Right renal cortex interstitium (tissue), 3 donors: ENCODE measurements around the gene YY1. TPM values are rescaled to one million over a fixed set of nuclear protein-coding genes. Genes with fewer than 3 reads are reported as not detected.
A peak's percentile ranks its signal among the peaks of the same experiment; 100 is the strongest.
"Not testable (repeated sequence)": the region's sequence is repeated elsewhere in the genome, so short reads cannot be mapped to it uniquely, and the experiment has no call there.

Source experiments
- DNase-seq, 3 donors: peaks; one replicate each; pipeline ENCODE4 v3.0.0-alpha.2; 2013; ENCODE audit warnings: low read depth in 3 of 3, low spot score in 2 of 3
- polyA plus RNA-seq, 3 donors: library from polyadenylated mRNA; unstranded; fragments of 120-200 nt; gene quantifications; one replicate each; pipeline ENCODE4 v1.2.1, GENCODE V29; 2013; ENCODE audit not compliant: insufficient read length in 3 of 3

The YY1 gene
- polyA plus RNA-seq, 3 donors = 146 to 151 (median 146) TPM

DNA sequence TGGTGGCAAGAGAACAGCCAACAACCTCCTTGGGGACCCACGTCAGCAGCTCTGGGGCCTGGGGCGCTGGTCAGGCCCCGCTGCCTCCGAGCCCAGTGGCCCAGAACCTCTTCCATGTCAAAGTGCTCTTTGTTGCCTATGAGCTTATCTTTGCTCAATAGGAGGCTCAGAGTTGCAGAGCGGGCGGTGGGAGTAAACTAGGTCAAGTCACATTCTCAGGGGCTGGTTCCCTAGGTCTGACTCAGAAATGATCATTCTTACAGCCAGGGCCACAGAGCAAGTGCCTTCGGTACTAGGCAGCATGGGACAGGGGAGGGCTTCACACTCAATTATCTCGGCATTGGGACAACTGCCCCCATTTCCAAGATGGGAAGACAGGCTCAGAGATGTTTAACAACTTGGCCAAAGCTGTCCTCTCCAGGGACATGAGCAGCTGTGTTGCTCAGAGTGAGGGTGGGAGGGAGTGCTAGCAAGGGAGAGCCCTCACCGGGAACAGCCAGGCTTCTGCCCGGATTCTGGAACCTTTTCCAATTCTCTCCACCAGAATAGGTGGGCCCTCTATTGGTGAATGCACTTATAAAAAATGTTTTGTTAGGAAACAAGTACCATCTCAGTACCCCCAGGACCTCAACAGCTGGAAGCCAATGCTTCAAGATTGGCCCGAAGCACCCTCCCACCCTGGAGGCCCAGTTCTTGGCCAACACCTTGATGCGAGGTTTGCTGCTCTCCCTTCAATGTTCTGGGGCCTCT is 55.4 kb downstream of the YY1 start:
- no peak for DNase-seq

DNA sequence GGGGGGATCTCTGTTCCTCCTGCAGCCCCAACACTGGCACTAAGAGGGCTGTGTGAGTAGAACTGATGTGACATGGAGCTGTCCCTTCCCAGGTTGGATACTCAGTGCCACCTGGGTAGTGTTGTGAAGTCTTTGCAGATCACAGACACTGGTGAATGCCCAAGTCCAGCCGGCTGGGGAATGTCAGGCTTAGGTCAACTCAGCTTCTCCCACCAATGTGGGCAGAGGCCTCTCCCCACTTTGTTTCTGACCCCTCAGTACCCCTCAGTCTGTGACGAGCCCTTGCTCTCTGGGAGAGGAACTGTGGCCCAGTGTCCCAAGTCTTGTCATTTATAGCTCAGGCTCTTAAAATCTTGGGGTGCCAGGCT is 56.0 kb downstream of the YY1 start:
- no peak for DNase-seq

DNA sequence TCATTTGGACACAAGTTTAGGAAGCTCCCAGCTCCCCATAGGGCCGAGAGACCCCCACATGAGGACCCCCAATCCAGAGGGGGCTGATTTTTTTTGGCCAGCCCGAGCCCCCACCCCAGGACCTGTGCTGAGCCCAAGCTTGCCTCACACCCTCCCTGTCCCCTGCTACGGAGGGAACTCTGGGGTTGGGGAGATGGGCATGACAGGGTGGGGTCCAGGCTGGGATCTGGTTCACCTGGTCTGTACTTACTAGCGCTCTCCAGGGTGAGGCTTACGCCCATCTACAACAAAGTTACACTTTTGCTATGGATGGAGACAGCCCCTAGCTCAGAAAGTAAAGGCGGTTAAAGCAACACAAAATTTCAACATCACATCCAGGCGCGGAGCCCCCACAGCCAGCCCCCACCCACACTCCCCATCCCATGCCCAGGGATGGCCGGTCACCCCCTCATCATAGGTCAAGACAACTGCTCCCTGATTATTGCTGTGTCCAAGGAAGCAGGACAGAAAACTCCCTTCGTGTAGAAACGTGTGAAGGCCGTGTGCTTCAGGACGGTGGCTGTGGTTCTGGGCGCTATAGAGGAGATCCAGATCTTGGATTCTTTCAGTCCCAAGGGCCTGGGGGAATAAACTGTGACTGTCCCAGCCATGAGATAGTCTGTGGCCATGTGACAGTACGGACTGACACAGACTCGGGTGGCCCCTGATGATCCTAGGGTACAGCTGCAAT is 56.6 kb downstream of the YY1 start:
- DNase-seq = no peak

DNA sequence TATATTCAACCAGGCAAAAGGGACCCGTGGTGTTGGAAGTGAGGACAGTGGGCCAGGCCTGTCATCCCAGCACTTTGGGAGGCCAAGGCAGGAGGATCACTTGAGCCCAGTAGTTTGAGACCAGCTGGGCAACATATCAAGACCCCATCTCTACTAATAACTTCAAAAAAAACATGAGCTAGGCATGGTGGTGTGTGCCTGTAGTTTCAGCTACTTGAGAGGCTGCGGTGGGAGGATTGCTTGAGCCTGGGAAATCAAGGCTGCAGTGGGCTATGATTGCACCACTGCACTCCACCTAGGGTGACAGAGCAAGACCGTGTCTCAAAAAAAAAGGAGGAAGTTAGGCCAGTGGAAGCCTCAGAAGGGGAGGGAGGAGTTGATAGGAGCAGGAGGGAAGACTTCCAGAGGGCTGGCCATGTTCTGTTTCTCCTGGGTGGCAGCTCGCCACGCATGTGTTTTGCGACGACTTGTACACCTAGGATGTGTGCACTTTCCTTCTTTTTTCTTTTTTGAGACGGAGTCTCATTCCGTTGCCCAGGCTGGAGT is 57.2 kb downstream of the YY1 start:
- no peak for DNase-seq

DNA sequence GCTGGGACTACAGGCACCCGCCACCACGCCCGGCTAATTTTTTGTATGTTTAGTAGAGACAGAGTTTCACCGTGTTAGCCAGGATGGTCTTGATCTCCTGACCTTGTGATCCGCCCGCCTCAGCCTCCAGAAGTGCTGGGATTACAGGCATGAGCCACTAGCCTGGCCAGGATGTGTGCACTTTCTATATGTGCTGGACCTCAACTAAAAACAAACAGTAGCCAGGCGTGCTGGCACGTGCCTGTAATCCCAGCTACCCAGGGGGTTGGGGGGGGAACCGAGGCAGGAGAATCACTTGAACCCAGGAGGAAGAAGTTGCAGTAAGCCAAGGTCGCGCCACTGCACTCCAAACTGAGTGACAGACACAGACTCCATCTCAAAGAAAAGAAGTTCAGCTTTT is 57.8 kb downstream of the YY1 start:
- not testable (repeated sequence) for DNase-seq

DNA sequence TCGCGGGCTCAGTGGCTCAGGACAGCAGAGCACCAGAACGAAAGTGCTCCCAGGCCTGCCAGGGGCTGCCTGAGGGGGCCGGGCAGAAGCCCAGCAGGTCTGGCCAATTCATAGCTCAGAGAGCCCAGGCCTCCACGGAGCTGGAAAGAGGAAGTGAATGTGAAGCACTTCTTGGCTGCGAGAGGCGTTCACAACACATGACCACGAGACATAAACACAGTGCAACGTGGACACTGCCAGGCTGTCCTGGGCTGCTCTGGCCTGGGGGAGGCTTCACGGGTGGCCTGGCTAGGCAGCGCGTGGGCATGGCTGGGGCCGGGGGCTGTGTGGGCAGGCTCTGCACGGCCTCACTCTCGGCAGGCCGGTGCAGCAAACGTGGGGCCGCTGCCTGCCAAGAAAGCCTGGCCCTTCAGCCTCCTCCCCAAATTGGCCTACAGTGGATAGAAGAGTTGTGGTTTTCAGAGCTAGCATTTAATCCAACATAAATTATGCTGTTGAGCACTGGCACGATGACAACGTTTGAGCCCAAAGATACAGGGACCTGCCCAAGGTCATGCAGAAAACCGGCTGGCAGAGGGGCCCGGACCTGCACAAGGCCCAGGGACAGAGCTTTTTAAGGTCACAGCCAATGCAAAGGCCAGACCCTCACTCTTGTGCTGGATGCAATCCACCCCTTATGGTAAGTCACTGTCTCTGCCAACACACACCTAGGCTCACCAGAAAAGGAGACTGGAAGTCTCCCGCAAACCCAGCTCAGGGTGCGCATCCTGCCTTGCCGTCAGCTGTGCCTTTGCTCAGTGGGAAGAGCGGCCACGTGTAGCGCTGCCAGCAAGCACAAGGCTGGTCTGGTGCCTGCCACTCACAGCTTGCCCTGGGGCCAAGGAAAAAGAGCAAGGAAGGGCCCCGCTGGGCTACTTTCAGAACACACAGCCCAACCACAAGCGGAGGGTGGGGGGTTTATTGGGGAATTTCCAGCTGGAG is 58.7 kb downstream of the YY1 start:
- DNase-seq = no peak

DNA sequence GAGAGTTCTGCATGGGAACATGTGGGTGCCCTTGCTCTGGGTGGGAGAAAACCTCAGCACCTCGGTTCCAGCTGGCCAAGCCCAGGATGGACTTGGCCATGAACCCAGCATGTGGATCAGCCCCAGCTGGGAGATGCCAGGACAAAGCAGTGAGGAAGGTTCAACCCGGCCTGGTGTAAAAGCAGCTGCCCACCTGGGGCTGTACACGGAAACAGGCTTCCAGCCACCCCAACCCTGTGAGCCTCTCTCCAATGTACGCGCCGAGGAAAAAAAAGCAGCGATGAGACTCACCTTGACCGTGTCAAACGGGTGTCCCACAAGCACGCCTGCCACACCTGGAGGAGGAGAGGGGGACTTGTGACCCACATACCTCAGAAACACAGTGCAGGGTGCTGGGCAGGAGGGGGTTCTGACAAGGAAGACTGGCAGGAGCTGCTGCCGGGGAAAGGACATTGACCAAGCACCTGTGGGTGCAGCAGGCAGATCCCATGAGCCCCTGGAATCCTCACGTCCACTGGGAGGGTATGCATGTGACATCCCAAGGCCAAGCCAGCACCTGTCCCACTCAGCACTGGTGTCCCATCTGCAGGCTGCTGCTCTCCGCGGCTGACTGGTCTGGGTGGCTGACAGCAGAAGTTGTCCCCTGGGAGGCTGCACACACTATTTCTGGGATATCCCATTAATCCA is 59.8 kb downstream of the YY1 start:
- no peak for DNase-seq

DNA sequence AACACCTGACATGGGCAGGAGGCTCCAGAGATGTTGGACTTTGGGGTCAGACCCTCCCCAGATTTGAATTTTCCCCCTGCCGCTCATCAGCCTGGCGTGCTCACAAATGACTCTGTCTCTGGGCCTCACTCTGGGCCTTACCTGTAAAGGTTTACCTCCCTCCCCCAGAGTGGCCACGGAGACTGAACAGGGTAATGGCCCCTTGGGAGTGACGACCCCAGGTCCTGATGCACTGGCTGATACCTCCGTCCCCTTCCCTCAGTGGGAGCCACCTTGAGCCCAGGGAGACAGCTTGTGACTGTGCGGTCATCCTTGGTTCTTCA is 60.3 kb downstream of the YY1 start:
- DNase-seq = no peak

DNA sequence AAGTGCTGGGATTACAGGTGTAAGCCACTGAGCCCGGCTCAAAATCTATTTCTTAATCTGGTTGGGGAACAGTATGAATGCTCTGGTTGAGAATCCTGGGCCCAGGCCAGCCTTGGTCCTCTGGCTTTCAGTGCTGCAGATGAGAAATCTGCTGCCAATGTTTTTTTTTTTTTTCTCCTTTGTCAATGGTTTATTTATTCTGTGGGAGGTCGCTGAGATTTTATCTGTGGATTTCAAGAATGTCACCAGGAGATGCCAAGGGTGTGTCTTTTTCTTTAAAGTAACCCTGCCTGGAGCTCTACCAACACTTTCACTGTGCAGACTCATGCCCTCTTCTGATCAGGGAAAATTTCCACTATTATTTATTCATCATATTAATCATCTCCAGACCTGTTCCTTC is 63.7 kb downstream of the YY1 start:
- DNase-seq = no peak

DNA sequence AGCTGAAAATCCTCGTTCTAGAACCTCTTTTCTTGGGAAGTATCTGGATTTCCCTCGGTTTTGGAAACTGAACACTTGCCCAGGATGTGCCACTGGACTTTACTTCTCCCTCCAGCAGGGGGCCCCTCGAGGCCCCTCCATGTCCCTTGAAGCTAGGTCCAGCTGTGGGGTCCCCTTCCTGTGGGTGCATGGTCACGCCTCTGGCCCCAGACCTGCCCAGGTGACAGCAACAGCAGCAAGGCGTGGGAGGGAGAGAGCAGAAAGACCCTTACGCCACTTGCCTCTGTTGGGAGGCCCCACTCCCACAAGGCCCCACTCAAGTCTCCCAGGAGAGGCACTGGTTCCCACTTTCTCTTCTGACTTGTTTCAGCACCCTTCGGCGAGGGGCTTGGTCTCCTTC is 64.2 kb downstream of the YY1 start:
- no peak for DNase-seq

DNA sequence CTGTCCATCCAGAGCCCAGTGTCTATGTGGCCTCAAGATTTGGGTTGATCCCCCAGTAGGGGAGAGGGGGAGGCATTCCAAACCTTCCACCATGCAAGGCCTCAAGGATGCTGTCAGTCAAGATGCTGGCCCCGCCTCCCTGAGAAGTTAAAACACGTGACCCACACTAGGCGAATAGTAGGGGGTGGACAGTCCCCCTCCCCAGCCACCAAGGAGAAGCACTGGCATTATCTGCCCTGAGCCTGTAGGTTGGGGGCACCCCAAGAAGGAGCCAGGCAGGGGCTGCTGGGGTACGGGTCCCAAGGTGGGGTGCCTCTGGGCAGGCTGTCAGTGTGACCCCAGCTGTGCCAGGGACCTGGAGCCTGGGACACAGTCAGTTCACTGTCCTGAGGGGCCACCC is 65.0 kb downstream of the YY1 start:
- DNase-seq = no peak

DNA sequence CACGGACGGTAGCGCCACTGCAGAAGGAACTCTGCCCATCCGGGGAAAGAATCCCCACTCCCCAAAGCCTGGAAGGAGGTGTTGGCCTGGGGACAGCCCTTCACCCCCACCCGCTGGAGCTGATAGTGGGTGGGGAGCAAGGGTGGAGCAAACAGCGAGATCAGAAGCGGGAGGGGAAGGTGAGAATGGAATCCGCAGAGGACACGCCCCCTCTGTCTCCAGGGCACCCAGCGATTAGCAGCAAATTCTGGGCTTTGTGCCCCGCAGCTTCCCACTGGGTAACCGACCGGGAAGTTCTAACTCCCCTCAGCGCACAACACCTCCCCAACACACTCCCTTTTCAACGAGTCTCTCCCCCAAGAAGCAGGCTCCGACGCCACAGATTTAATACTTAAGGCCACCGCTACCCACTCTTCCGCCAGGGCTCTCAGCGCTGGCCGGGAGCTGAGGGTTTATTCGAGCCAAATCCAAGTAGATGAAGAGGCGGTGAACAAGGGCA is 65.9 kb downstream of the YY1 start:
- DNase-seq = no peak

DNA sequence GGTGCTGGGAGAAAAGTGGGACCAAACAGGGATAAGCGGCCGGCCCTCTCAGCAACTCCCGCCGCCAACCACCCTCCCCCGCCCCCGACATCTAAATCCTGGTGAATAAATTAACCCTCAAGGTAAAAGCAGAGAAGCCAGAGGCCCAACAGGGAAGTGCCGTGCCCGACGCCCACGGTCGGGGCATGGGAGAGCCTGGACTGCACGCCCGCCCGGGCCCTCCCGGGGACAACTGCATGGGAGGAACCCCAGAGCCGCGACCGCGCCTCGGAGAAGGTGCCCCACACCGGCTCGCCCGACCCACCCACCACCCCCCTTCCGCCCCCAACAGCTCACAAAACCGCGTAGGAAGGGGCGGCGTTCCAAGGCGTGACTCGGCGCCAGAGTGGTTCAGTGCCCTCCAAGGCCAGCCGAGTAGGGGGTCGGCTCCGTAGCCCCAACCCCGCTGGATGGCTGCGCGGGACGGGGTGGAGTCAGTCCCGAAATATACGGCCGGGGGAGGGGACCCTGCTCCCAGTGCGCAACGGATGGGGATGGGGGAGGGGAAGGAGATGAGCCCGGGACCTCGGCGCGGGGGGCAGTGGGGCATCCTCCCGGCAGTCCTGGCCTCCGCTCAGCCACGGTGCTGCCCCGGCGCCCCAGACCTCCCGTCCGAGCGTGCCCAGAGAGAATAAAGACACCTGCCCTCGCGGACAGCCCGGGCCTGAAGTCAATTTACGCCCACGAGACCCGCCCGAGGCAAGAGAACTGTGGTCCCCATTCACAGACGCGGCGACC is 66.6 kb downstream of the YY1 start:
- no peak for DNase-seq

DNA sequence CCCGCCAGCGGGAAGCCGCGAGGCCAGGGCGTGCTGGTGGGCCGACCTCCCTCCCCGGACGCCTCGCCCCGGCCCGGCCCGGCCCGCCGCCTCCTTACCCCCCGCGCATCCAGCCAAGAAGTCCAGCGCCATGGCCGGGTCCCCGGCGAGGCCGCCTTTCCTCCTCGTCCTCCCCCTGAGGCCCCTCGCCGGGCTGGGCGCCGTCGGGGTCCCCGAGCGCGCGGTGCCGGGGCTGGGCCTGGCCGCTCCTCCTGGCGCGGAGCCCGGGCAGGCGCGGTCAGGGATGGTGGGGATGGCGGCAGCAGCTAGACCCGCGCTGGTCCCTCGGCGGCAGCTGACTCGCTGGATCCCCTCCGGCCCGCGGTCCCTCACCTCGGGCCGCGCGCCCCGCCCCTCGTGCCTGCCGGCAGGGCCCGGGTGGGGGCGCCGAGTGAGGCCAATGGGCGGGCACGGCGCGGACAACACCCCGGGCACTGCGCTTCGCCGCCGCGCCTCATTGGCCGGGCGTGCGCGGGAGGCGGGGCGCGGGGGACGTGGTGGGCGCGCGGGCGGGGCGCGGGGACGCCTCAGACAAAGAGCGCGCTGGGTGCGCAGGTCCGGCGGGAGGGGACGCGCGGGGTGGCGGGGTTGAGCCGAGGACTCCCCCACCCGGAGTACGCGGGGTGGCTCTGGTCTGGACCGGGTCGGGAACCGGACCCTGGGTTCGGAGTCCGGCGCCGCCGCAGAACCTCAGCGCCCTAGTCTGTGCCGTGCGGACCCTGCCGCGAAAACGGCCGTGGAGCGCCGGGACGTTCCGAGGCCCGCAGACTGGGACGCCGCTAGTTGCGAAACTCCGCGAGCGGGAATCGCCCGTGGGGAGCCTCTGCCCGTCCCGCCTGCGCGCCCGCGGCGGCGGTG is 67.4 kb downstream of the YY1 start, which contains the start of gene SLC25A29:
Gene SLC25A29, minus strand, starts transcription at position 344 of the 897 bp plus-strand sequence. Its CDS starts 212 bp downstream, at position 132.
- peak in 2 of 3 donors; percentile 78 to 80 for DNase-seq

DNA sequence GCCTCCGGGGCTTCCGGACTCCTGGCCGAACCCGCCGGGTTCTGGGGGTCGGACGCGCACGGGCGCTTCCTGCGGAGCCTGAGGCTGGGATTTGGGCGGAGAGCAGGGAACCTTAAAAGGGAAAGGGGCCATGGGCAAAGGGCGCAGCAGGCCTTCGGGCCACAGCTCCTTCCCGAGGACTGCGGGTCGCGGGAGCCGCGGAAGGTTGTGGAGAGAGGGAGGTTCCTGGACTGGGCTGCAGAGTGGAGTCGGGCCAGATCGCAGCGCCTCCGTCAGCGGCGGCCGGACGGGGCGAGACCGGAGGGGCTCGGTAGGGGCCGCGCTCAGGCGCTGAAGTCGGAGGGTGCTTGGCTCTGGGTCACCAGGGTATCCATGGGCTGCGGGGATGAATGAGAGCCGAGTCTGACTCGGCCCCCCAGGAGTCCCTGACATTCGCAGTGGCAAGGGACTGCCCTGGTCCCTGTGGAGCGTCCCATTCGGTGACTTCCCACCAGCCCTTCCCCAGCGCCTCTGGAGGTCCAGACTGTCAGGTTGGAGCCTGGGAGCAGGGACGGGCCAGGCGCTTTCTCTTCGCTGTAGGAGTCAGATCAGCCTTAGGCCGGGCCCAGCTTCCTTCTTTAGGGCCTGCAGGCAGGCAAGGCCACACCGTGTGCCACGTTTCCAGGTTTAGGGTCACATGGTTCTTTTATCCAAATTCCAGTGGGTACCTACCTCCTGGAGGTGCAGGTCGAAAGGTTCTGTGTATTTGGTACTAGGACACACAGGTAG is 68.2 kb downstream of the YY1 start:
- no peak for DNase-seq

DNA sequence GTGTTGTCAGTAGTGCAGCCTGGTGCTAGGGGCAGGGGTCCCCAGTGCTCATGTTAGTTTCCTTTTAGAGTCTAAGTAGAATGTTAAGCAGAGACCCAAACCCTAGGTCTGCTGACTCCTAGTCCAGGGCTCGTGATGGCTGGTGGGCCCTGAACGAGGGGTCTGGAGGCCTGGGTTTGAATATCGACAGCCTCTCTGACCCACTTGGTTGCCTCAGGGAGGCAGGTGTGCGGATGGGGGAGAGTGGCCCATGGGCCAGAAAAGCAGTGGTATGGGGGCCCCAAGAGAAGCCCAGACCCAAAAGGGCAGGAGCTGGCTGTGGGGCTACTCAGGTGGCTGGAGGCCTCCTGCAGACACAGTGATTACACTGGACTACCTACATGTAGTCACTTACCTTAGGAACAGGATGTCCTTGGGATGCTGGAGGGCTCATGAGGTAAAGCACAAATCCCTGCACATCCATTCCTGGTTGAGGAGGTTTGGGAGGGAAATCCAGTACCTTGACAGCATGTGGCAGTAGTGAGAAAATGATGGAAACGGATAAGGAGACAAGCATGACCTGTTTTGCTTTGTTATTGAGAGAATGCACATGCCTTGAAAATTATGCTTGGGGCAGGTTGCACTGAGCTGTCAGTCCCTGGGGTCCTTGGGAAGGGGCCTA is 69.0 kb downstream of the YY1 start:
- no peak for DNase-seq

DNA sequence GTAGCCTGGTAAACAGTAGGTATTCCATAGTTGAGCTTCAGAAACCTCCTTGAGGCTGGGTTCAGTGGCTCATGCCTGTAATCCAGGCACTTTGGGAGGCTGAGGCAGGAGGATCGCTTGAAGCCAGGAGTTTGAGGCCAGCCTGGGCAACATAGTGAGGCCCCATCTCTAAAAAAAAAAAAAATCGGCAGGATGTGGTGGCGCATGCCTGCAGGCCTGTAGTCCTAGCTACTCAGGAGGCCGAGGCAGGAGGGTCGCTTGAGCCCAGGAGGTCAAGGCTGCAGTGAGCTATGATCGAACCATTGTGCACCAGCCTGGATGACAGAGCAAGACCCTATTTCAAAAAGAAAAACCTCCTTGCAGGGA is 69.5 kb downstream of the YY1 start:
- DNase-seq = not testable (repeated sequence)
